Right lung (tissue), 10 donors: Measurements from ENCODE around the gene PGAM2. TPM values are rescaled to one million over a fixed set of nuclear protein-coding genes. Genes with fewer than 3 reads are reported as not detected.

ENCODE experiments used
- DNase-seq, 2 donors: peaks; one replicate each; pipeline ENCODE4 v3.0.0-alpha.2; 2013
- long read RNA-seq, 8 donors: transcript quantifications; one replicate each; lab custom pipeline, GENCODE V29; 2026
- polyA plus RNA-seq, 5 donors: library from polyadenylated mRNA; unstranded; fragments of 120-200 nt; gene quantifications; one replicate each; pipeline versions ENCODE4 v1.2.1 to v1.2.3, GENCODE V29; 2013; ENCODE audit warnings: inconsistent platforms in 1 of 5, low replicate concordance in 1 of 5; ENCODE audit not compliant: insufficient read length in 5 of 5, insufficient read depth in 1 of 5

PGAM2 gene
- 10 to 100 TPM in 1 of 5 donors, under 1 TPM in 3, not detected in 1; 0.26 to 15.8 (median 0.61) TPM for polyA plus RNA-seq
- long read RNA-seq, donor 1, result 0 reads
- long read RNA-seq, donor 2, result 0 reads
- long read RNA-seq, donor 3, partial matches to known transcripts, result 0 of 3 reads
- long read RNA-seq, donor 3, other reads (novel, unspliced or antisense), result 0 of 3 reads
- long read RNA-seq, donor 4, result 0 reads
- long read RNA-seq, donor 5, partial matches to known transcripts, result 0 of 4 reads
- long read RNA-seq, donor 5, other reads (novel, unspliced or antisense), result 0 of 4 reads
- long read RNA-seq, donor 6, partial matches to known transcripts, result 0 of 1 reads
- long read RNA-seq, donor 6, other reads (novel, unspliced or antisense), result 0 of 1 reads
- long read RNA-seq, donor 7, result 0 reads
- long read RNA-seq, donor 8, result 0 reads

DNA sequence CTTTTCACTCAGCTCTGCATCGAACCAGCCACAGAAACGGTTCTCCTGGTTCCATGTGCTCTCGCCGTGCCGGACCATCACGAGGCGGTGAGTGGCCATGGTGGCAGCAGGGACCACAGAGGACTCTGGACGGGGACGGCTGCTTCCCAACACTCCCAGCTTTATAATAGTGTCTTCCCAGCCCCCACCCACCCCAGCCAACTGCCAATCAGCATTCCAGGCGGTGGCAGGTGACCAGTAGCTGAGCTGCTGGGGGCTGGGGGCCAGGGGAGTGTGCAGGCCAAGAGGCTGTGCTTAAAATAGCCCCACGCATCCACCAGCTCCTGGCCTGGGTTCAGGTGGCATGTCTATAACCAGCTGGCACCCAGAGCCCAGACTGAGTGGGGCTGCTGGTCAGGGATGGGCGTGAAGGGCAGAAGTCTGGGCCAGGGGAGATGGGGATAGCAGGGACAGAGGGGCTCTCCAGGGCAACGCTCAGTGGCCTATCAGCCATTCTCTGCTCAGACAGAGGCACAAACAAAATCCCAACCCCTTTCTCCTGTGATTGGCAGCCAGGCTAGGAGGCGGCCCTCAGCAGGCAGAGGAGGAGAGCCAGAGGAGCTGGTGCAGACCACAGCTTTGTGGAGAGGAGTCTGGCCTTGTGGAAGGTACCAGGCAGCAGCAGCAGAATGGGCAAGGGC, at the start of gene PGAM2:
TSS of gene PGAM2 (minus strand) at position 137 of the 680 bp plus-strand sequence. CDS start at position 99, 38 bp downstream.
- DNase-seq, result no peak

GRCh38 chr7:44114586-44115310, 49.4 kb upstream of the PGAM2 start:
- no peak for DNase-seq

- no peak for DNase-seq
Observed at GRCh38 chr7:44113764-44114354, 48.5 kb upstream of the PGAM2 start.

GRCh38 chr7:44112997-44113763, 47.8 kb upstream of the PGAM2 start:
- no peak for DNase-seq

GRCh38 chr7:44112231-44112996, 47.0 kb upstream of the PGAM2 start:
- DNase-seq, result no peak

DNA sequence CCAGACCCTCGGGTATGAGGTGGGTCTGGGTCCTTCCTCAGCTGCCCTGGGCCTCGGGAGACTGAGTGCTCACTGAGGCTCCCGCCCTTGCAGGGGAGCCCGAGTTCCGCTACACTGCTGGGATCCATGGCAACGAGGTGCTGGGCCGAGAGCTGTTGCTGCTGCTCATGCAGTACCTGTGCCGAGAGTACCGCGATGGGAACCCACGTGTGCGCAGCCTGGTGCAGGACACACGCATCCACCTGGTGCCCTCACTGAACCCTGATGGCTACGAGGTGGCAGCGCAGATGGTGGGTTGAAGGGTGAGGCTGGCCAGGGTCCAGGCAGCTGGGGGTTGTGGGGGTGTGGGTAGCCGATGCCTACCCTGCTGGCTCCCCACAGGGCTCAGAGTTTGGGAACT, 46.4 kb upstream of the PGAM2 start:
- no peak for DNase-seq

GRCh38 chr7:44110719-44111635, 45.6 kb upstream of the PGAM2 start:
- DNase-seq, result no peak

GRCh38 chr7:44109991-44110390, 44.6 kb upstream of the PGAM2 start:
- no peak for DNase-seq

DNA sequence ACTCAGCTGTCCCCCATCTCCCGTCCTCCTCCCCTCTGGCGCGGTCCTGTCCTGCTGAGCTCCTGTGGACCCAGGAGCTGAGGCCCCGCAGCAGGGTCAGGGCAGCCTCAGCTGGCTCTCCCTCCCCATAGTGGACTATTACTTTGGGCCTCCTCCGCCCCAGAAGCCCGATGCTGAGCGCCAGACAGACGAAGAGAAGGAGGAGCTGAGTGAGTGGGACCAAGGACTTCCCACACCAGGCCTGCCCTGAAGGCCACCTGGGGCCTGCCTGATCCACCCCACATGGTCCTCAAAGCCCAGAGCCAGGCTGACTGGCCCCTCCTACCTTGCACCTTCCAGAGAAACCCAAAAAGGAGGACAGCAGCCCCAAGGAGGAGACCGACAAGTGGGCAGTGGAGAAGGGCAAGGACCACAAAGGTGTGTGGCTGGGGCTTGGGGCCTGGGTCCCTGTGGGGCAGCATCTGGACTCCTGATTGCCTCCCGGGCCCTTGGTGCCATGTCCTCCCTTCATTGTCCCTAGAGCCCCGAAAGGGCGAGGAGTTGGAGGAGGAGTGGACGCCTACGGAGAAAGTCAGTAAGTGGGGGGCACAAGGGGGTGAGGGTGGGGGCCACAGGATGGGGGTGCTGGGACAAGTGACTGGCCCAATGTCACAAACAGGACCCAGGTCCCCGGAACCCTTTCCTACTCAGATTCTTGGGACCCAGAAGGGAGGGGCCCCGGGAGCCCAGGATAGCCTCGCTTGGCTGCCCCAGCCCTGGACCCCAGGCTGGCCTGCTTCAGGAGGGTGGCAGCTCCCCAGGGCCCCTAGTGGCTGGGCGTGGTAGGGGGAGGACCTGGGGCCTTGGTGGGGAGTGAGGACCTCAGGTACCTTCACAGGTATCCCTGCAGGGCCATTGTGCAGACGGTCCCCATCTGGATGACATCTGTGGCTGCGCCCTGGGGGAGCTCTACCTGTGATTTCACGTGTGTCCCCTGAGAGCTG, 43.7 kb upstream of the PGAM2 start:
- DNase-seq, result no peak

DNA sequence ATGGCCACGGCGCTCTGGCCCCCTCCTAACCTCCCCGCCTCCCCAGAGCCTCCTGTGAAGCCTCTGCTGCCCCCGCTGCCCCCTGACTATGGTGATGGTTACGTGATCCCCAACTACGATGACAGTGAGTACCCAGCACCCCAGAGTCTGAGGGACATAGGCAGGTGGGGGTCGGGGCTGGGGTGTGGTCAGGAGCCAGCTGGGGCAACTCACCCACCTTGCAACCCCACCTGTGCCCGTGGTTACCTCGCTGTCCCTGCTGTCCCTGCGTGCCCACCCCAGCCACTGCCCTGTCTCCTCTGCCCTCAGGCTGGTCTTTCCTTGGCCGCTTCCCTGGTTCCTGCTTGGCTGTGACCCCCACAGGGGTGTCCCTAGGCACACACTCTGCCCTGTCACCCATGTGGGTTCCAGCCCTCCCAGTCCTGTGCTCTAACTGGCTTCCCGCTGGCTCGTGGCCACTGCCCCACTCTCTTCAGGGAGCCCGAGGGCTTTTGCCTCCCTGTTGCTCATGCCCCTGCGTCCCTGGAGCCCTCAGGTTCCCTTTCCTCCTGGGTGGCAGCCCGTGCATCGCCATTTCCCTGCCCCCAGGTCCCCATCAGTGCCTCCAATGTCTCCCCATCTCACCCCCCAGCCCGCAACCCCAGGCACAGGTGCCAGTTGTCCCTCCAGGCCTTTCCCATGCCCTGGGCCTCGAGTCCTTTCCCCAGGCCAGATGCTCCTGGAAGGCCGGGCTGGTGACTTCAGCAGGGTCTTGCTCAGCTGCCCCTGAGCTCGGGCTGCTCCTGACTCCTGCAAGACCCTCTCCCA, 42.8 kb upstream of the PGAM2 start:
- no peak for DNase-seq

- no peak for DNase-seq
Observed at GRCh38 chr7:44107116-44107960, 42.0 kb upstream of the PGAM2 start.

- DNase-seq, result no peak
Observed at GRCh38 chr7:44106311-44107065, 41.1 kb upstream of the PGAM2 start.

- no peak for DNase-seq
Observed at GRCh38 chr7:44105832-44106231, 40.5 kb upstream of the PGAM2 start.

- DNase-seq, result no peak
Observed at GRCh38 chr7:44104860-44105771, 39.7 kb upstream of the PGAM2 start.
